H9 (cell line): Measurements from ENCODE around the gene GPR37L1. TPM values are rescaled to one million over a fixed set of nuclear protein-coding genes. Genes with fewer than 3 reads are reported as not detected.

Experiments
- DNase-seq: peaks from one replicate; pipeline ENCODE4 v3.0.0-alpha.2; 2017
- H2AFZ ChIP-seq: one replicate; pipeline ENCODE4 v1.6.1; 2013; ENCODE audit warnings: mild to moderate bottlenecking, low read length, control low read depth, moderate library complexity
- H2AK5ac ChIP-seq: 2 replicates; pipeline ENCODE4 v1.6.1; 2013; ENCODE audit warnings: low read length, control low read depth, mixed read lengths; ENCODE audit not compliant: insufficient read length
- H2BK120ac ChIP-seq: one replicate; pipeline ENCODE4 v1.6.1; 2013; ENCODE audit warnings: low read depth, mild to moderate bottlenecking, low read length, control low read depth, inconsistent platforms; ENCODE audit not compliant: poor library complexity, severe bottlenecking
- H2BK12ac ChIP-seq: 2 replicates; pipeline ENCODE4 v1.6.1; 2013; ENCODE audit warnings: low read length, control low read depth, mixed read lengths, low read depth; ENCODE audit not compliant: insufficient read length
- H2BK15ac ChIP-seq: 2 replicates; pipeline ENCODE4 v1.6.1; 2013; ENCODE audit warnings: low read depth, low read length, control low read depth
- H2BK20ac ChIP-seq: one replicate; pipeline ENCODE4 v1.6.1; 2013; ENCODE audit warnings: low read depth, mild to moderate bottlenecking, low read length, control low read depth, inconsistent platforms; ENCODE audit not compliant: poor library complexity, severe bottlenecking
- H2BK5ac ChIP-seq: 2 replicates; pipeline ENCODE4 v1.6.1; 2013; ENCODE audit warnings: low read length, control low read depth, mixed read lengths; ENCODE audit not compliant: insufficient read length
- H3K14ac ChIP-seq: 2 replicates; pipeline ENCODE4 v1.6.1; 2013; ENCODE audit warnings: low read length, control low read depth; ENCODE audit not compliant: insufficient read depth
- H3K18ac ChIP-seq: 2 replicates; pipeline ENCODE4 v1.6.1; 2013; ENCODE audit warnings: low read depth, mild to moderate bottlenecking, mixed read lengths, low read length, control low read depth; ENCODE audit not compliant: insufficient read length
- H3K23ac ChIP-seq: 2 replicates; pipeline ENCODE4 v1.6.1; 2013; ENCODE audit warnings: low read length, control low read depth, mixed read lengths, low read depth; ENCODE audit not compliant: insufficient read length
- H3K23me2 ChIP-seq: 2 replicates; pipeline ENCODE4 v1.6.1; 2013; ENCODE audit warnings: low read depth, mild to moderate bottlenecking, mixed read lengths, low read length, control low read depth; ENCODE audit not compliant: insufficient read length, poor library complexity, severe bottlenecking
- H3K27ac ChIP-seq: 2 replicates; pipeline ENCODE4 v1.5.1; 2013; ENCODE audit warnings: low read length, control low read depth, mixed read lengths, low read depth; ENCODE audit not compliant: insufficient read length
- H3K27me3 ChIP-seq: 2 replicates; pipeline ENCODE4 v1.6.1; 2013; ENCODE audit warnings: low read length, control low read depth, inconsistent platforms; ENCODE audit not compliant: insufficient read depth
- H3K4ac ChIP-seq: 2 replicates; pipeline ENCODE4 v1.6.1; 2013; ENCODE audit warnings: low read depth, mild to moderate bottlenecking, control low read depth, inconsistent platforms, low read length, moderate library complexity
- H3K4me1 ChIP-seq: 2 replicates; pipeline ENCODE4 v1.6.1; 2013; ENCODE audit warnings: low read length, control low read depth, inconsistent platforms; ENCODE audit not compliant: insufficient read depth
- H3K4me2 ChIP-seq: 2 replicates; pipeline ENCODE4 v1.6.1; 2013; ENCODE audit warnings: low read length, control low read depth, mixed read lengths; ENCODE audit not compliant: insufficient read length, insufficient read depth
- H3K56ac ChIP-seq: 2 replicates; pipeline ENCODE4 v1.6.1; 2013; ENCODE audit warnings: low read depth, mild to moderate bottlenecking, mixed read lengths, low read length, control low read depth; ENCODE audit not compliant: insufficient read length
- H3K79me1 ChIP-seq: 2 replicates; pipeline ENCODE4 v1.6.1; 2013; ENCODE audit warnings: low read depth, mild to moderate bottlenecking, moderate library complexity, low read length, control low read depth, inconsistent platforms; ENCODE audit not compliant: insufficient read depth, poor library complexity, severe bottlenecking
- H3K79me2 ChIP-seq: 2 replicates; pipeline ENCODE4 v1.6.1; 2013; ENCODE audit warnings: low read length, control low read depth, inconsistent platforms; ENCODE audit not compliant: insufficient read depth
- H3K9ac ChIP-seq: 2 replicates; pipeline ENCODE4 v1.6.1; 2013; ENCODE audit warnings: low read length, control low read depth, mixed read lengths; ENCODE audit not compliant: insufficient read length; ENCODE audit errors: extremely low read depth
- H3K9me3 ChIP-seq: one replicate; pipeline ENCODE4 v1.6.1; 2013; ENCODE audit warnings: low read depth, low read length, inconsistent platforms; ENCODE audit not compliant: control insufficient read depth
- H3T11ph ChIP-seq: one replicate; pipeline ENCODE4 v1.6.1; 2013; ENCODE audit warnings: mild to moderate bottlenecking, low read length, control low read depth, inconsistent platforms
- H4K20me1 ChIP-seq: one replicate; pipeline ENCODE4 v1.6.1; 2013; ENCODE audit not compliant: control insufficient read depth, insufficient read length, insufficient read depth
- H4K5ac ChIP-seq: 2 replicates; pipeline ENCODE4 v1.6.1; 2013; ENCODE audit warnings: low read depth, mild to moderate bottlenecking, mixed read lengths, low read length, control low read depth; ENCODE audit not compliant: insufficient read length
- H4K8ac ChIP-seq: replicated peaks from 2 replicates; pipeline ENCODE4 v1.6.1; 2013; ENCODE audit warnings: low read length, control low read depth, mixed read lengths, low read depth; ENCODE audit not compliant: insufficient read length
- H4K91ac ChIP-seq: 2 replicates; pipeline ENCODE4 v1.6.1; 2013; ENCODE audit warnings: low read depth, mild to moderate bottlenecking, moderate library complexity, mixed read lengths, low read length, control low read depth; ENCODE audit not compliant: insufficient read length
- H3K27ac Mint-ChIP-seq, 3 experiments: 2 replicates in 2 of 3; 3 replicates in 1 of 3; pipeline ENCODE4 v1.8.0; 2020 to 2021; ENCODE audit warnings: mixed read lengths in 3 of 3, mild to moderate bottlenecking in 1 of 3, moderate library complexity in 1 of 3
- H3K27me3 Mint-ChIP-seq: 2 replicates; pipeline ENCODE4 v1.8.0; 2021; ENCODE audit warnings: low read depth, mild to moderate bottlenecking, moderate library complexity, mixed read lengths
- H3K36me3 Mint-ChIP-seq, 3 experiments: 2 replicates in 2 of 3; 3 replicates in 1 of 3; pipeline ENCODE4 v1.8.0; 2020 to 2021; ENCODE audit warnings: low read depth in 3 of 3, mixed read lengths in 3 of 3; ENCODE audit not compliant: insufficient read depth in 1 of 3
- H3K4me1 Mint-ChIP-seq, 2 experiments: 2 replicates each; pipeline ENCODE4 v1.8.0; 2020; ENCODE audit warnings: mixed read lengths in 2 of 2
- H3K4me3 Mint-ChIP-seq, 2 experiments: 2 replicates in 1 of 2; 3 replicates in 1 of 2; pipeline ENCODE4 v1.8.0; 2020 to 2021; ENCODE audit warnings: mild to moderate bottlenecking in 2 of 2, mixed read lengths in 2 of 2, moderate library complexity in 1 of 2
- H3K9me3 Mint-ChIP-seq, 2 experiments: 2 replicates in 1 of 2; 3 replicates in 1 of 2; pipeline ENCODE4 v1.8.0; 2020; ENCODE audit warnings: mild to moderate bottlenecking in 2 of 2, mixed read lengths in 2 of 2, moderate library complexity in 1 of 2
- CTCF ChIP-seq: fragments of 200-600 bp; sonication (generic); conservative IDR thresholded peaks from 3 replicates; pipeline ENCODE4 v1.8.0; 2021; ENCODE audit warnings: antibody characterized with exemption, mild to moderate bottlenecking
- WGBS: extraction: QIAGEN DNeasy Blood & Tissue Kit; methylation state at CpG from one replicate; pipeline ENCODE4 v1.1.7; 2013; ENCODE audit warnings: missing lambda C conversion rate, low lambda C conversion rate, mixed read lengths; ENCODE audit not compliant: insufficient read length; ENCODE audit errors: extremely low coverage; 5-methylcytosine and 5-hydroxymethylcytosine counted together
- total RNA-seq: library from RNA; stranded (reverse); gene quantifications from 2 replicates; pipeline ENCODE4 v1.2.1, GENCODE V29; 2021

GPR37L1 gene
- total RNA-seq, 1 experiment from 2014 or later: 0.11 TPM

- Histone ChIP-seq H3K4me1 (peaks cover 3% of the 10 kb centered on the region; the same call in 1 of the 2 replicates), H2BK15ac (no peak overlapping the region), H4K91ac (no peak overlapping the region), H3K4me2 (no peak overlapping the region), H3K79me2 (no peaks in the 10 kb centered on the region), H2BK20ac (no peak overlapping the region), H3K23me2 (no peaks in the 10 kb centered on the region), H3T11ph (no peak overlapping the region), H2AFZ (no peak overlapping the region), H4K8ac (no peak overlapping the region), H3K27me3 (no peaks in the 10 kb centered on the region), H3K56ac (no peak overlapping the region), H3K27ac (no peak overlapping the region), H4K20me1 (no peaks in the 10 kb centered on the region), H2AK5ac (no peak overlapping the region), H2BK12ac (no peak overlapping the region), H3K4ac (no peak overlapping the region), H3K23ac (no peak overlapping the region), H3K18ac (no peak overlapping the region), H3K14ac (no peak overlapping the region; the same call in 1 of the 2 replicates), H4K5ac (no peak overlapping the region), H3K79me1 (no peaks in the 10 kb centered on the region), H2BK120ac (no peak overlapping the region), H3K9me3 (no peaks in the 10 kb centered on the region), H3K9ac (no peak overlapping the region), H2BK5ac (no peak overlapping the region)
- Mint-ChIP-seq H3K36me3 (no peaks in the 10 kb centered on the region), H3K27ac (peak overlapping the region in 1 of 3 experiments; percentile 75; a peak in 1 of 7 replicates), H3K4me3 (no peak overlapping the region), H3K27me3 (peaks cover 8% of the 10 kb centered on the region), H3K9me3 (no peaks in the 10 kb centered on the region; a peak in 1 of 5 replicates), H3K4me1 (peaks cover 12 to 18% of the 10 kb centered on the region in 2 experiments)
- TF ChIP-seq CTCF: no peak
- no CpG with 5 or more reads among the region's 7 CpGs for WGBS
- DNase-seq: no peak
These were observed 58.9 kb downstream of the GPR37L1 start for GRCh38 chr1:202181586-202181985.
